ENCODE data around the gene CH25H. TPM values are rescaled to one million over a fixed set of nuclear protein-coding genes. Genes with fewer than 3 reads are reported as not detected.
"Not testable (repeated sequence)": the region's sequence is repeated elsewhere in the genome, so short reads cannot be mapped to it uniquely, and the experiment has no call there.

The CH25H gene, protein sequence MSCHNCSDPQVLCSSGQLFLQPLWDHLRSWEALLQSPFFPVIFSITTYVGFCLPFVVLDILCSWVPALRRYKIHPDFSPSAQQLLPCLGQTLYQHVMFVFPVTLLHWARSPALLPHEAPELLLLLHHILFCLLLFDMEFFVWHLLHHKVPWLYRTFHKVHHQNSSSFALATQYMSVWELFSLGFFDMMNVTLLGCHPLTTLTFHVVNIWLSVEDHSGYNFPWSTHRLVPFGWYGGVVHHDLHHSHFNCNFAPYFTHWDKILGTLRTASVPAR
- polyA plus RNA-seq (2011; rRNA removed) (0.71 and 1.1 TPM in 2 replicates), polyA minus RNA-seq (2011; rRNA and poly(A)+ RNA removed) (1.2 and 2.9 TPM in 2 replicates)

DNA sequence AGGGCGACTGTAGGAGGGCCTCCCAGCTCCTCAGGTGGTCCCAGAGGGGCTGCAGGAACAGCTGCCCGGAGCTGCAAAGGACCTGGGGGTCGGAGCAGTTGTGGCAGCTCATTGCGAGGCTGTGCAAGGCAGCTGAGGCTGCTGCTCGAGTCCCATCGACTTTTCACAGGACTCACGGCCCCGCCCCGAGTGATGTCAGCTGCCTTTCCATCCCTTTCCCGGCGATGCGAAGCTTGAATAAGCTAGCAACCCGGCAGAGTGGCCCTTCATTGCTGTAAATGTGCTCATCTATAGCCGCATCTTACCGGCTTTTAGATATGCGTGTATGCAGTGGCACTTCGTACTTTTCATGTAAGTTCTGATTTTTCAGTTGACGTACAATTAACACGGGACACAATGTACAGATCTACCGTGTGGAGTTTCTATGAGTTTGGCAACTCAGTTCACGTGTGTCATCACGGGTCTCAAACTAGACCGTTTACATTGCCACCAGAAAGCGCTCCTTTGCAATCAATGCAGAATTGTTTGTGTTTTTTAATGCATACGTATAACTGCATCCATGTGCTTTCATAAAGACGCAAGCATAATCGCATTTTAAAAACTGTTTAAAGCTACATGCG is at the start of gene CH25H:
Gene CH25H (minus strand): TSS at position 137 of the 620 bp plus-strand sequence. CDS start 25 bp downstream, at position 112.
- ChIA-PET POLR2A (interaction anchor here (0.6 to 1.8 kb wide), 4 partner anchors 121 to 254 kb away, joined by 3 to 4 read pairs (median 4); no protein-coding TSS in a partner anchor), CTCF (interaction anchor here (1.1 to 9.2 kb wide), 7 partner anchors 9 to 275 kb away, joined by 3 to 109 read pairs (median 6); no protein-coding TSS in a partner anchor)
- Histone ChIP-seq H3K27me3 (ENCODE audit: control insufficient read depth, insufficient read depth, low read length) (no peaks in the 10 kb centered on the region), H3K4me3 (ENCODE audit: low read depth, low read length) (peak within 1 kb of the TSS; percentile 61), H3K27ac (ENCODE audit: low read depth, low read length) (peak within 1 kb of the TSS; percentile 34), H3K9me3 (ENCODE audit: control insufficient read depth, insufficient read depth, low read length) (no peaks in the 10 kb centered on the region)
- no peak for DNase-seq (ENCODE audit: low read depth, low spot score)
- TF ChIP-seq, protein P1, sequence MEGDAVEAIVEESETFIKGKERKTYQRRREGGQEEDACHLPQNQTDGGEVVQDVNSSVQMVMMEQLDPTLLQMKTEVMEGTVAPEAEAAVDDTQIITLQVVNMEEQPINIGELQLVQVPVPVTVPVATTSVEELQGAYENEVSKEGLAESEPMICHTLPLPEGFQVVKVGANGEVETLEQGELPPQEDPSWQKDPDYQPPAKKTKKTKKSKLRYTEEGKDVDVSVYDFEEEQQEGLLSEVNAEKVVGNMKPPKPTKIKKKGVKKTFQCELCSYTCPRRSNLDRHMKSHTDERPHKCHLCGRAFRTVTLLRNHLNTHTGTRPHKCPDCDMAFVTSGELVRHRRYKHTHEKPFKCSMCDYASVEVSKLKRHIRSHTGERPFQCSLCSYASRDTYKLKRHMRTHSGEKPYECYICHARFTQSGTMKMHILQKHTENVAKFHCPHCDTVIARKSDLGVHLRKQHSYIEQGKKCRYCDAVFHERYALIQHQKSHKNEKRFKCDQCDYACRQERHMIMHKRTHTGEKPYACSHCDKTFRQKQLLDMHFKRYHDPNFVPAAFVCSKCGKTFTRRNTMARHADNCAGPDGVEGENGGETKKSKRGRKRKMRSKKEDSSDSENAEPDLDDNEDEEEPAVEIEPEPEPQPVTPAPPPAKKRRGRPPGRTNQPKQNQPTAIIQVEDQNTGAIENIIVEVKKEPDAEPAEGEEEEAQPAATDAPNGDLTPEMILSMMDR (IDR thresholded peaks at IDR 0.05; ENCODE audit: low read depth, low read length), result no peak

DNA sequence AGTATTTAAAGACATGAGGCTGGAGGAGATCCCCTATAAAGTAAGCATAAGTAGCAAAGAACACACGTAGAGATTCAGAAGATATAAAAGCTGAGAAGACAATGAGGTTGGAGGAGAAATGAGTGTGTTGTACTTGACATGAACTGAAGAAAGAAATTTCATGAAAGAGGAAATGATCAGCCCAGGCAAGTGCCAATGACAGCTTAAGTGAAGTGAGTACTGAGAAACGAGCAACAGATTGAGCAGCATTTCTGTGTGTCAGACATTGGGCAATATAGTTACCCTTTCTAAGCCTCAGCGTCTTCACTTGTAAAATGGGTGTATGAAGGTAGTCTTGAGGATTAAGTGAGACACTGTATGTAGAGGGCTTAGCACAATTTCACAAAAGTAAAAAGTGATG is 49.2 kb upstream of the CH25H start:
- POLR2A ChIA-PET, result no interaction called here
- Histone ChIP-seq H3K27me3 (ENCODE audit: control insufficient read depth, insufficient read depth, low read length) (no peaks in the 10 kb centered on the region), H3K9me3 (ENCODE audit: control insufficient read depth, insufficient read depth, low read length) (peaks cover 8% of the 10 kb centered on the region), H3K4me3 (ENCODE audit: low read depth, low read length) (no peak overlapping the region), H3K27ac (ENCODE audit: low read depth, low read length) (no peak overlapping the region)
- TF ChIP-seq, protein P1 (IDR thresholded peaks at IDR 0.05; ENCODE audit: low read depth, low read length), result no peak
- no peak for DNase-seq (ENCODE audit: low read depth, low spot score)
- CTCF ChIA-PET, result interaction anchor here (0.9 to 1.5 kb wide), 2 partner anchors 113 to 163 kb away, joined by 3 to 7 read pairs; no protein-coding TSS in a partner anchor

DNA sequence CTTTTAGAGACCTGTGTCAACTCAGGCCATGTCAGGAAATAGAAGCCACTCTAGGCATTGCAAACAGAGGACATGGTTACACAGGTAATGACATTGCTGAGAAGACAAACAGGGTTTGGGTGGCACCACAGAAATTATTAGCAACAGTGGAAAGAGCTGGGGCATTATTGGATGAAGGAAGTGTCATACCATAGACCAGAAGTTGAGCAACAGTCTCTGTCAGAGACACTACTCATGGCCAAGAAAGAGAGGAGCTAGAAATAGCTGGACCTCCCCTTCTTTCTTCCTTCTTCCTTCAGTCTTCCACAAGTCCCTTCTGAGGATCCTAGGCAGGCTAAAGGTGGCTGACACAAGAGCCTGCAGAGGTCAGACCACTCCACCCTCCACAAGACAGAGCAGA is 48.7 kb upstream of the CH25H start:
- H3K27ac ChIP-seq (ENCODE audit: low read depth, low read length), result no peak overlapping the region
- H3K4me3 ChIP-seq (ENCODE audit: low read depth, low read length), result no peak overlapping the region
- TF ChIP-seq, protein P1 (IDR thresholded peaks at IDR 0.05; ENCODE audit: low read depth, low read length), result no peak
- CTCF ChIA-PET, result interaction anchor here (0.9 to 1.5 kb wide), 2 partner anchors 114 to 163 kb away, joined by 3 to 7 read pairs; no protein-coding TSS in a partner anchor
- POLR2A ChIA-PET, result no interaction called here
- H3K9me3 ChIP-seq (ENCODE audit: control insufficient read depth, insufficient read depth, low read length), result peaks cover 8% of the 10 kb centered on the region
- DNase-seq (ENCODE audit: low read depth, low spot score), result no peak
- no peaks in the 10 kb centered on the region for H3K27me3 ChIP-seq (ENCODE audit: control insufficient read depth, insufficient read depth, low read length)

DNA sequence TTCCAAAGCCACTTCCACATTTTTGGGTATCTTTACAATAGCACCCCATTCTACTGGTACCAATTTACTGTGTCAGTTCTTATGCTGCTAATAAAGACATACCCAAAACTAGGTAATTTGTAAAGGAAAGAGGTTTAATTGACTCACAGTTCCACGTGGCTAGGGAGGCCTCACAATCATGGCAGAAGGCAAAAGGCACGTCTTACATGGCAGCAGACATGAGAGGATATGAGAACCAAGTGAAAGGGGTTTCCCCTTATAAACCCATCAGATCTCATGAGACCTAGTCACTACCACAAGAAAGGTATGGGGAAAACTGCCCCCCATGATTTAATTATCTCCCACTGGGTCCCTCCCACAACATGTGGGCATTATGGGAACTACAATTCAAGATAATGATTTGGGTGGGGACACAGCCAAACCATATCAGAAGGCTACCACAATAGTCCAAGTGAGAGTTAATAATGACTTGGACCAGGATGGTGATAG is 48.0 kb upstream of the CH25H start:
- H3K4me3 ChIP-seq (ENCODE audit: low read depth, low read length); POLR2A ChIA-PET; H3K27me3 ChIP-seq (ENCODE audit: control insufficient read depth, insufficient read depth, low read length); H3K27ac ChIP-seq (ENCODE audit: low read depth, low read length); DNase-seq (ENCODE audit: low read depth, low spot score); H3K9me3 ChIP-seq (ENCODE audit: control insufficient read depth, insufficient read depth, low read length): not testable (repeated sequence)
- CTCF ChIA-PET, result interaction anchor here (1.5 kb wide), 1 partner anchor 114 kb away, joined by 7 read pairs; no protein-coding TSS in a partner anchor

DNA sequence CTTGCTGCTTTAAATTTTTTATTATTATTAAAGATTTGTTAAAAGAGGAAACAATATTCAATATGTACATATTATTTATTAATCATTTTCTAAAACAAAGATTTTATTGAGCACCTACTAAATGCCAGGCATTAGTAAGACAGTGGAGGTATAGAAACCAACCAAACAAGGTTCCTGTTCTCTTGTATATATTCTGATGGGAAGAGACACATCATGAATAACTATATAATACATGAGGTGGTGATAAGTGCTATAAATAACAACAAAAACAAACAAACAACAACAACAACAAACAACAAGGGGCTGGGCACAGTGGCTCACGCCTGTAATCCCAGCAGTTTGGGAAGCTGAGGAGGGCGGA is 45.1 kb upstream of the CH25H start:
- ChIA-PET CTCF (interaction anchor here (0.6 to 2.6 kb wide), 3 partner anchors 88 to 120 kb away, joined by 3 to 20 read pairs (median 3); no protein-coding TSS in a partner anchor), POLR2A (interaction anchor here (0.9 to 1.6 kb wide), 3 partner anchors 31 to 392 kb away, joined by 3 to 6 read pairs (median 3); no protein-coding TSS in a partner anchor)
- TF ChIP-seq, protein P1 (IDR thresholded peaks at IDR 0.05; ENCODE audit: low read depth, low read length), result no peak
- Histone ChIP-seq H3K27me3 (ENCODE audit: control insufficient read depth, insufficient read depth, low read length) (no peaks in the 10 kb centered on the region), H3K4me3 (ENCODE audit: low read depth, low read length) (peak overlapping the region; percentile 93), H3K27ac (ENCODE audit: low read depth, low read length) (no peak overlapping the region), H3K9me3 (ENCODE audit: control insufficient read depth, insufficient read depth, low read length) (peaks cover 8% of the 10 kb centered on the region)
- no peak for DNase-seq (ENCODE audit: low read depth, low spot score)
